HUES6 (cell line): ENCODE measurements around the gene LAMC3.
A peak's percentile ranks its signal among the peaks of the same experiment; 100 is the strongest.

Experiments used
- H3K27ac ChIP-seq: 2 replicates; pipeline ENCODE4 v1.7.0; 2013; ENCODE audit warnings: low read depth, mild to moderate bottlenecking, low read length, inconsistent platforms
- H3K27me3 ChIP-seq: 2 replicates; pipeline ENCODE4 v1.6.1; 2013; ENCODE audit warnings: low read length; ENCODE audit not compliant: control insufficient read depth, insufficient read depth
- H3K36me3 ChIP-seq: 2 replicates; pipeline ENCODE4 v1.6.1; 2013; ENCODE audit warnings: low read length; ENCODE audit not compliant: control insufficient read depth, insufficient read depth
- H3K4me1 ChIP-seq: 2 replicates; pipeline ENCODE4 v1.6.1; 2013; ENCODE audit warnings: low read length; ENCODE audit not compliant: control insufficient read depth, insufficient read depth
- H3K4me3 ChIP-seq: 2 replicates; pipeline ENCODE4 v1.5.1; 2013; ENCODE audit warnings: low read depth, low read length
- H3K9ac ChIP-seq: one replicate; pipeline ENCODE4 v1.6.1; 2013; ENCODE audit warnings: mild to moderate bottlenecking, low read length
- H3K9me3 ChIP-seq: 2 replicates; pipeline ENCODE4 v1.6.1; 2013; ENCODE audit warnings: low read depth, low read length; ENCODE audit not compliant: control insufficient read depth, insufficient read depth

The LAMC3 gene

DNA sequence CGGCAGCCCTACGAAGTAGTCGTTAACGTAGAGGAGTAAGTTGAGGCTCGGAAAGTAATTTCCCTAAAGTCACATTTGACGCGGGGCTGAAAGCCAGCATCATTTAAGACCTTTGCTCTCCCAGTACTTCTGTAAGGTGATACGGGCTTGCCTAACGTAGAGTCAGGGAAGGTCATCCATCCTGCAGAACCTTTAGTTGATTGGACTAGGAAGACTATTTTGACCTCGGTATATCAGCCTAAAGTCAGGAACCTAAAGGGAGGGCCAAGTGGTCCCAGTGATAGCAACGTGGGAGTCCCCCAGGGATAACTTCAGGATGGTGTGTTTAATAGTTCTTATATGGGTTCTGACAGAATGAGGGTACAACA lies 117.1 kb downstream of the LAMC3 start:
- Histone ChIP-seq H3K36me3 (peaks cover 52% of the 10 kb centered on the region), H3K9ac (peak overlapping the region; percentile 94), H3K27me3 (no peaks in the 10 kb centered on the region), H3K4me3 (peak overlapping the region; percentile 92), H3K4me1 (0 out of 2 replicates have a peak, but pooled peaks cover 4% of the 10 kb centered on the region), H3K9me3 (no peaks in the 10 kb centered on the region), H3K27ac (peak overlapping the region; percentile 8; the same call in 1 of the 2 replicates)

DNA sequence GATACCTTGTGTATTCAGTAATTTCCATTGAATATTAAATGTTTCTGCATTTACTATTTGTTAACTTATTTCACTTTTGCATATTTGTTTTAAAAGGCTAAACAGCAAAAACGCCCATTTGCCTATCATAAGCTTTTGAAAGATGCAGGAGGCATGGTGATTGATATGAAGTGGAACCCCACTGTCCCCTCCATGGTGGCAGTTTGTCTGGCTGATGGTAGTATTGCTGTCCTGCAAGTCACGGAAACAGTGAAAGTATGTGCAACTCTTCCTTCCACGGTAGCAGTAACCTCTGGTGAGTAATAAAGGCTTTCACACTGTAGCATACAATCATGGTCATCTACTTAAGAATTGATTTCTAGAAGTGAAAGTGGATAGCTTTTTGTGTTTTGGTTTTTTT lies 120.2 kb downstream of the LAMC3 start:
- Histone ChIP-seq H3K27ac (no peak overlapping the region), H3K4me1 (0 out of 2 replicates have a peak, but pooled peaks cover 4% of the 10 kb centered on the region), H3K36me3 (peaks cover 68% of the 10 kb centered on the region), H3K27me3 (no peaks in the 10 kb centered on the region), H3K4me3 (no peak overlapping the region), H3K9ac (no peak overlapping the region), H3K9me3 (no peaks in the 10 kb centered on the region)

DNA sequence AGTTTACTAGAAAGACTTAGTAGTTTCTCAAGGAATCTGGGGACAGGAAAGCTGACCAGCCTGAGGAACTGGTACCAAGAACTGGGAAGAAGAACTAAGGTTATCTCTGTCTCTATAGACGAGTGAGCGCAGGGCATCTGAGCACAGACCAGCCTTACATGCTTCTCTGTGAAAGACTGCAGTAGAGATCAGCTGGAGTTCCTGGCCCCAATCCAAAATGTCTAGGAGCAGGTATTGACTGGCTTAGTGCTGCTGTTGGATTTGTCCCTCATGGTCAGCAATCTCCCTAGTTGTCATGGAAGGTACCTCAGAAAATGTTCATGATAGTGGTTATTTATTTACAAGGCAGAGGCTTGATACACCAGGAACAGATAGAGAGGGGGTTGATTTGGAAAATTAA lies 129.7 kb downstream of the LAMC3 start:
- Histone ChIP-seq H3K4me1 (no peaks in the 10 kb centered on the region), H3K27ac (no peak overlapping the region), H3K9ac (no peak overlapping the region), H3K36me3 (peaks cover 94% of the 10 kb centered on the region), H3K4me3 (no peak overlapping the region), H3K27me3 (no peaks in the 10 kb centered on the region), H3K9me3 (no peaks in the 10 kb centered on the region)

DNA sequence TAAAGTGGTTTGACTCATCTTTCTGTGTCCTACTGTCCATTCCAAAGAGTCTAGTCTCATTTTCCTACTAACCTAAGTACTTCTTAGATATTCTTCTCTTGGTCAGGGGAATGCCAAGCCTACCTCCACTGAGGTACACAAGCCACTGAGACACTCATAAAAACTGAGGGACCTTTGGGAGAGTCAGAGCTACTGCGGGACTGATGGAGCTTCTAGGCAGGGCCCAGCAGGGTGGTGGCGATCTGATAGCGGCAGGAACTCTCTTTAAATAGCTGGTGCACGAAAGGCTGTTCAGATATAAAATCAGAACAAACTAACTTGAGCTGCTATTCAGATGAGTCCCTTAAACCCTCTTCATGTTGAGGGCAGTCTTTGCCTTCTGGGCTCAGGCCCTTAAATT lies 131.1 kb downstream of the LAMC3 start:
- H3K9ac ChIP-seq: no peak overlapping the region
- no peak overlapping the region for H3K27ac ChIP-seq
- no peaks in the 10 kb centered on the region for H3K9me3 ChIP-seq
- peaks cover 94% of the 10 kb centered on the region for H3K36me3 ChIP-seq
- H3K4me3 ChIP-seq: no peak overlapping the region
- no peaks in the 10 kb centered on the region for H3K4me1 ChIP-seq
- H3K27me3 ChIP-seq: no peaks in the 10 kb centered on the region

DNA sequence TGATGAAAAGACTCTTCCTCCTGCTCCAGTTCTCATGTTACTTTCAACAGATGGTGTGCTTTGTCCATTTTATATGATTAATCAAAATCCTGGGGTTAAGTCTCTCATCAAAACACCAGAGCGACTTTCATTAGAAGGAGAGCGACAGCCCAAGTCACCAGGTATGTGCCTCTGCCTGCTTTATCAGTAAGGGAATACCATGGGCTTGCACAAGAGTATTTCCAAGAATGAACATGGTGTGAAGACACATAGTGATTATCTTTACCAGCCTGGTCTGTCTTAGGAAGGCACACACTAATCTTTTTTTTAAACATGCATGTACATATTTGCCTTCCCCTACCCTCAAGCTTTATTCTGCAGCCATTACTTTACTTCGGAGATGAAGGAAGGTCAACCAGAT lies 131.6 kb downstream of the LAMC3 start:
- H3K36me3 ChIP-seq: peaks cover 94% of the 10 kb centered on the region
- no peak overlapping the region for H3K27ac ChIP-seq
- no peaks in the 10 kb centered on the region for H3K27me3 ChIP-seq
- no peaks in the 10 kb centered on the region for H3K9me3 ChIP-seq
- H3K9ac ChIP-seq: no peak overlapping the region
- H3K4me1 ChIP-seq: no peaks in the 10 kb centered on the region
- no peak overlapping the region for H3K4me3 ChIP-seq

DNA sequence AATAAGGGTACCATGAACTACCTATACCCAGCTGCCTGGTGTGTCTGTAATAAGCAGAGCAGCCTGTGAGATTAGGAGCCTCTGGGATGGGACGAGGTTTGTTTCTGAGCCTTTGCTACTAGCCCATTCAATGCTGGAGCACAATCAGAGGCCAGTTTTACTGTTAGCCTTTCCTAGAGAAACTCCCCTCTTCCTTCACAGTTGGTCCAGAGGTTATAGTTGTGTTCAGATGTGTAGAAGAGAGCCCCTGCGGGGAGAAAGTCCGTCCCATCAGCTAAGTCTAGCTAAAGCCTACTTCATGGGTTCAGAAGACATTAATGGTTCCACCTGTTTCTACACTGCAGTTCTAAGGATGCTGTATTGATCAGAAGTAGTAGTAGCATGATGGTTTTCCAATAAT lies 133.2 kb downstream of the LAMC3 start:
- Histone ChIP-seq H3K4me1 (no peaks in the 10 kb centered on the region), H3K27ac (no peak overlapping the region), H3K9ac (no peak overlapping the region), H3K27me3 (no peaks in the 10 kb centered on the region), H3K4me3 (no peak overlapping the region), H3K9me3 (no peaks in the 10 kb centered on the region), H3K36me3 (peaks cover 94% of the 10 kb centered on the region)
